ENCODE results near the gene LYRM4.

Gene LYRM4

DNA sequence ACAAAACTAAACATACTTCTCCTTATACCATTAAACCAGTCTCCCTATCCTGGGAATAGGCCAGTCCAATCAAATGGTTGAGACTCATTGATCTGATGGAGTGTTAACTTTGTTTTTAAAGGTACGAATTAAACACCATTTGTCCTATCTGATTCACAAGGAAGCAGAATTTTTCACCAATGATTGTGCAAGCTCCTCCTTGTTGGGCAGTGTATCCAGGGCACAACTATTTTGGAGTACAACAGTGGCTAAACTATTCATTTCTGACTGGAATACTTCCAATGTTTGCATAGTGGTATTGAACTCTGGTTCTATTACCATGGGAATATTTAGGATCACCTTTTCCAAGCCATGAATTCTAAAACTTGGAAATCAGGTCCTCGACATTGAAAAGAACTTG lies 181.1 kb downstream of the LYRM4 start:
- no peak for DNase-seq (ENCODE audit: low read depth)
- no peak overlapping the region for H3K4me3 ChIP-seq (ENCODE audit: low read length)
- TF ChIP-seq, protein P1, sequence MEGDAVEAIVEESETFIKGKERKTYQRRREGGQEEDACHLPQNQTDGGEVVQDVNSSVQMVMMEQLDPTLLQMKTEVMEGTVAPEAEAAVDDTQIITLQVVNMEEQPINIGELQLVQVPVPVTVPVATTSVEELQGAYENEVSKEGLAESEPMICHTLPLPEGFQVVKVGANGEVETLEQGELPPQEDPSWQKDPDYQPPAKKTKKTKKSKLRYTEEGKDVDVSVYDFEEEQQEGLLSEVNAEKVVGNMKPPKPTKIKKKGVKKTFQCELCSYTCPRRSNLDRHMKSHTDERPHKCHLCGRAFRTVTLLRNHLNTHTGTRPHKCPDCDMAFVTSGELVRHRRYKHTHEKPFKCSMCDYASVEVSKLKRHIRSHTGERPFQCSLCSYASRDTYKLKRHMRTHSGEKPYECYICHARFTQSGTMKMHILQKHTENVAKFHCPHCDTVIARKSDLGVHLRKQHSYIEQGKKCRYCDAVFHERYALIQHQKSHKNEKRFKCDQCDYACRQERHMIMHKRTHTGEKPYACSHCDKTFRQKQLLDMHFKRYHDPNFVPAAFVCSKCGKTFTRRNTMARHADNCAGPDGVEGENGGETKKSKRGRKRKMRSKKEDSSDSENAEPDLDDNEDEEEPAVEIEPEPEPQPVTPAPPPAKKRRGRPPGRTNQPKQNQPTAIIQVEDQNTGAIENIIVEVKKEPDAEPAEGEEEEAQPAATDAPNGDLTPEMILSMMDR (conservative IDR thresholded peaks at IDR 0.05; ENCODE audit: low read length): no peak

DNA sequence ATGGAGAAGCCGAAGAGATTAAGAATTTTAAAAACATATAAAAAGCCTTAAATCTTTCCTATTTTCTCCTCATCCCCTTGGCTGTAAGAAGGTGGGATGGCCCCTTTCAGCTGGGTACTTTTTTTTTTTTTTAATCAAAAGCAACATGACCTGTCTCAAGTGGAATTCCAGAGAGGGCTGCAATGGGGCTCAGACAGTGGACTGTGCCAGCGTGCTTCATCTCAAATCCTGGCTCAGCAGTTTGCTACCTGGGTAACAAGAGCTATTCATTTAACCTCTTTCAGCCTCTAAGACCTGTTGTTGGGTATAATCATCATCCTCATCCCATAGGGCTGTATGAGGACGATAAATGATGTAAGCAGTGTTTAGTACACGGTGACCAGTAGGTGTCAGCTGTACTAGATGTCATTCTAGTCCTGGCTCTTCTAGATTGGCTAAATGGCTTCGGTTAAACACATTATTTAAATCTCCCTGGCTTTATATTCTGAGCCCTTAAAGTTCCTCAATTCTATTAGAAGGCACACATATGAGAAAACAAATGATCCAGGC lies 182.6 kb downstream of the LYRM4 start:
- DNase-seq (ENCODE audit: low read depth): no peak
- TF ChIP-seq, protein P1 (conservative IDR thresholded peaks at IDR 0.05; ENCODE audit: low read length): peak; percentile 20; the same call in 1 of the 2 replicates
- H3K4me3 ChIP-seq (ENCODE audit: low read length): no peak overlapping the region

DNA sequence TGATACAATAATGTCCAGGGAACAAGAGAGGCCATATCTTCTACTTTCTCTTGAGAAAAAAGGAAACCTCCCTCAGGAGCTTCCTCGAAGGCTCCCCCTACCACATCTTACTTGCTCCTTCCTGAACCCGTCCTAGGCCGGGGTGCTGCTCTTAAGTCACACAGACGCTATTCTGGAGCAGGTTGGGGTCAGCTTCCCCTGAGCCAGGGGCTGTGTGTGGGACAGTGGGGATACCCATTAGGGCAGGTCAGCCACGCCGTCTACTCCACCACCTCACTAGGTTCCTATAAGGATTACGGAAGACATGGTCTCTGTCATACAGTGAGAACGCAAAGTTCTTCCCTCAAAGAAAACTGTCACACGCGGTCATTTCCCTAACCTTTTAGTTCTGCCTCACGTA lies 183.8 kb downstream of the LYRM4 start:
- no peak overlapping the region for H3K4me3 ChIP-seq (ENCODE audit: low read length)
- DNase-seq (ENCODE audit: low read depth): no peak
- TF ChIP-seq, protein P1 (conservative IDR thresholded peaks at IDR 0.05; ENCODE audit: low read length): no peak

DNA sequence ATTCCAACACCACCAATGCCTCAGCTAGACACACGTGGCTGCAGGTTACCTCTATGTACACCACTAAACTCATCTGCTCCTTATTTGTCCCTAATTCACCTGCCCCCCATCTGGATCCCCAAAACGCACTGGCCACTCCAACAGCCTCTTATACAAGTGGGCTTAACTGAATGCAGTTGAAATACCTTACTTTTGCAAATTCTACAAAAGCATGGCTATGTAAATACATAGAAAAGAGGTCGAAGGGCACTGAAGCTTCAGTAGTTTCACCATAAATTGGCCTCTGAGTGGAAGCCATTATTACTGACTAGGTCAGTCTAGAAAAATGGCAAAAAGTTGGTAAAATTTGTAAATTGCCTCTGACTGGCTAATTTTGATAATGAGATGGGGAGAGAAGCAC lies 186.8 kb downstream of the LYRM4 start:
- TF ChIP-seq, protein P1 (conservative IDR thresholded peaks at IDR 0.05; ENCODE audit: low read length): no peak
- no peak overlapping the region for H3K4me3 ChIP-seq (ENCODE audit: low read length)
- no peak for DNase-seq (ENCODE audit: low read depth)

DNA sequence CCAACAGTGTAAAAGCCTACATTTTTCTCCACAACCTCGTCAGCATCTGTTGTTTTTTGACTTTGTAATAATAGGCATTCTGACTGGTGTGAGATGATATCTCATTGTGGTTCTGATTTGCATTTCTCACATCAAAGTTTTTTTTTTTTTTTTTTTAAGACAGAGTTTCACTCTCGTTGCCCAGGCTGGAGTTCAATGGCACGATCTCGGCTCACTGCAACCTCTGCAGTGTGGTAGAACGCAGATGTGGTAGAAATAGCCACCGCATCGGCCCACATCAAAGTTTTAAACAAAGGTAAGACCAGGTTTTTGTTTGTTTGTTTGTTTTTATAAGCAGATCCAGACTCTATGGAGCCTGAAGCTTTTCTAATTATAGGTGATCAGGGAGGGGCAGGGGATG lies 188.3 kb downstream of the LYRM4 start:
- TF ChIP-seq, protein P1 (conservative IDR thresholded peaks at IDR 0.05; ENCODE audit: low read length): no peak
- no peak for DNase-seq (ENCODE audit: low read depth)
- H3K4me3 ChIP-seq (ENCODE audit: low read length): no peak overlapping the region

DNA sequence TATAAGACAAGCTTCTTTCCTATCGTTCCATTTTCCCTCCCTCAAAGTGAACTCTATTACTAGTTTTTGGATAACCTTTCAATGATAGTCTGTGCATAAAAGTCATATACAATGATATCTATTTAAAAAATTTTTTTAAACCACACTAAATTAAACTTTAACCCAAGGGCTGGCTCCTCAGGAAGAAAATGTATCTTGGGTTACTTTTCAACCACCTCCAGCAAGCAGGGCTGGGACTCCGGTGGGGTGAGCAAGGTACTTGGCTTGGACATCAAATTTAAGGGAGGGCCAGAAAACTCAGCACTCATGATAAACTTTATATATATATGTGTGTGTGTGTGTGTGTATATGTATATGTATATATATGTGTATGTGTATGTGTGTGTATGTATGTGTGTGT lies 189.5 kb downstream of the LYRM4 start:
- no peak overlapping the region for H3K4me3 ChIP-seq (ENCODE audit: low read length)
- TF ChIP-seq, protein P1 (conservative IDR thresholded peaks at IDR 0.05; ENCODE audit: low read length): no peak
- no peak for DNase-seq (ENCODE audit: low read depth)

DNA sequence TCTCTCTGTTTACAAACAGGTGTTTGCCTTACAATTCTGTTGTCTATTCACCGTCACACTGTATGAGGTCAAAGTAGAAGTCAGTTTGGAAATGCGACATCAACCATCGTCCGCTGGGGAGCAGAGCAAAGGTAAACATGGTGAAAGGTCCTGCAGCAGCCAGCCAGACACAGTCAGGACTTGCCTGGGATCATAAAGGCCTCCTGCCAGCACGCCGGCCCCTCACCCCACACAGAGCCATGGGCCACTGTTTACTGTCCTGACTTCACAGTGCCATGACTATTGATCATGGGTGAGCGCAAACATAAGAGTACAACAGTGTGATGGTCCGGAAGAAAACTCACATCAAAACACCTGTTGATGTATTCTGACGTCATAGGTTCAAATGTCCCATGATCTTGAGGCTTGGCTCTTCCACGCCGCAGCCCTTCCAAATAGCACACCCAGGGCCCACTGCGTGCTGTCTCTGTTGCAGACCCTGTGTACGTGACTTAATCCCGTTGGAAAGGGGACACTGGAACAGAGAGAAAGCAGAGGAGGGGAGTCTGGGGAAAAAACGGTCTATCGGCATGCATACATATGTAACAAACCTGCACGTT lies 192.5 kb downstream of the LYRM4 start:
- H3K4me3 ChIP-seq (ENCODE audit: low read length): no peak overlapping the region
- TF ChIP-seq, protein P1 (conservative IDR thresholded peaks at IDR 0.05; ENCODE audit: low read length): no peak
- DNase-seq (ENCODE audit: low read depth): no peak

All from AG10803 (cell line).